Skeletal muscle tissue (tissue), 4 donors: ENCODE results near the gene KCNQ2. TPM values are rescaled to one million over a fixed set of nuclear protein-coding genes. Genes with fewer than 3 reads are reported as not detected.

ENCODE experiments used
- H3K27ac ChIP-seq: one replicate; pipeline ENCODE4 v1.7.0; 2013; ENCODE audit warnings: mild to moderate bottlenecking, low read depth, low read length, inconsistent platforms
- H3K27me3 ChIP-seq, 3 donors: one replicate each; pipeline ENCODE4 v1.7.0; 2013; ENCODE audit warnings: low read length in 3 of 3; ENCODE audit not compliant: control insufficient read depth in 3 of 3, insufficient read depth in 3 of 3
- H3K36me3 ChIP-seq, 3 donors: one replicate each; pipeline ENCODE4 v1.7.0; 2013; ENCODE audit warnings: low read length in 3 of 3; ENCODE audit not compliant: control insufficient read depth in 3 of 3, insufficient read depth in 3 of 3
- H3K4me1 ChIP-seq, 3 donors: one replicate each; pipeline ENCODE4 v1.7.0; 2013; ENCODE audit warnings: low read length in 3 of 3, mild to moderate bottlenecking in 3 of 3; ENCODE audit not compliant: control insufficient read depth in 3 of 3, insufficient read depth in 3 of 3
- H3K4me3 ChIP-seq, 3 donors: one replicate each; pipeline ENCODE4 v1.7.0; 2013; ENCODE audit warnings: low read length in 3 of 3
- H3K9ac ChIP-seq, 3 donors: one replicate each; pipeline ENCODE4 v1.7.0; 2013; ENCODE audit warnings: low read length in 3 of 3, mild to moderate bottlenecking in 3 of 3, moderate library complexity in 2 of 3, low read depth in 1 of 3
- H3K9me3 ChIP-seq, 3 donors: one replicate each; pipeline ENCODE4 v1.7.0; 2013; ENCODE audit warnings: low read length in 3 of 3; ENCODE audit not compliant: control insufficient read depth in 3 of 3
- total RNA-seq: library from RNA; depleted of rRNA; stranded (reverse); fragments of >200 nt; gene quantifications from one replicate; pipeline ENCODE4 v1.2.3, GENCODE V29; 2014
- donor health status: Osteomylitis.

KCNQ2 gene
- total RNA-seq, 1 donor from 2014 or later: 1.6 TPM

DNA sequence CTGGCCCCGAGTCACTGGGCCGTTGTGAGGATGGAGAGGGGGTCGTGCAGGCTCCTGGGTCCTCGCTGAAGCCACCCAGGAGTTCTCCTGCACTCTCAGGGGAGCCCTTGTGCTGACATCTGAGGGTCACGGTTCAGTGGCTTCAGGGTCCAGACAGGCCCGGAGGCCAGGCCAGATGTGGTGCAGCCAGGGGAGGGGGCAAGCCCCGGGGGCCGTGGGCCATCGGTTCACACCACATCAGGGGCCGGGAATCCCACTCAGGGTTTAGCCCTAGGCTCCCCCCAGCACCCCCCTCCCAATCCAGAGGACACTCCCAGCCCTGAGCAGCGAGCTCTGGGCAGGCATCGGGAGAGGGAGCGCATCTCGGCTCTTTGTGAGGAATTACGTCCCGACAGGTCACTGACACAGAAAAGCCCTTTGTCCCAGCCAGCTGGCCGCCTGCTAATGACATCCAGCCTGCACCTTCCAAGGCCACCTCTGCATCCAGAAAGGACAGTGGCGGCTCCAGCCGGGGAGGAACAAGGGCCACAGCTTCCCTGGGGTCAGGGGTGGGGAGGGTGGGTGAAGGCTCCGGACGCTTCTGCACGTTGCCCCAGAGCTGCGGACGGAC is 104.9 kb downstream of the KCNQ2 start:
- no peak overlapping the region for H3K4me3 ChIP-seq
- no peaks in the 10 kb centered on the region for H3K9me3 ChIP-seq
- no peaks in the 10 kb centered on the region for H3K36me3 ChIP-seq
- peaks cover 0 to 5% (median 4%) of the 10 kb centered on the region in 3 donors for H3K4me1 ChIP-seq
- no peak overlapping the region for H3K9ac ChIP-seq
- H3K27me3 ChIP-seq: peaks cover 21 to 48% (median 38%) of the 10 kb centered on the region in 3 donors
- H3K27ac ChIP-seq: no peak overlapping the region

- H3K27ac ChIP-seq: no peak overlapping the region
- no peaks in the 10 kb centered on the region for H3K9me3 ChIP-seq
- no peaks in the 10 kb centered on the region for H3K36me3 ChIP-seq
- H3K4me3 ChIP-seq: no peak overlapping the region
- peaks cover 0 to 5% (median 4%) of the 10 kb centered on the region in 3 donors for H3K4me1 ChIP-seq
- no peak overlapping the region for H3K9ac ChIP-seq
- peaks cover 26 to 48% (median 42%) of the 10 kb centered on the region in 3 donors for H3K27me3 ChIP-seq
Observed at GRCh38 chr20:63366390-63367365, 105.8 kb downstream of the KCNQ2 start.

DNA sequence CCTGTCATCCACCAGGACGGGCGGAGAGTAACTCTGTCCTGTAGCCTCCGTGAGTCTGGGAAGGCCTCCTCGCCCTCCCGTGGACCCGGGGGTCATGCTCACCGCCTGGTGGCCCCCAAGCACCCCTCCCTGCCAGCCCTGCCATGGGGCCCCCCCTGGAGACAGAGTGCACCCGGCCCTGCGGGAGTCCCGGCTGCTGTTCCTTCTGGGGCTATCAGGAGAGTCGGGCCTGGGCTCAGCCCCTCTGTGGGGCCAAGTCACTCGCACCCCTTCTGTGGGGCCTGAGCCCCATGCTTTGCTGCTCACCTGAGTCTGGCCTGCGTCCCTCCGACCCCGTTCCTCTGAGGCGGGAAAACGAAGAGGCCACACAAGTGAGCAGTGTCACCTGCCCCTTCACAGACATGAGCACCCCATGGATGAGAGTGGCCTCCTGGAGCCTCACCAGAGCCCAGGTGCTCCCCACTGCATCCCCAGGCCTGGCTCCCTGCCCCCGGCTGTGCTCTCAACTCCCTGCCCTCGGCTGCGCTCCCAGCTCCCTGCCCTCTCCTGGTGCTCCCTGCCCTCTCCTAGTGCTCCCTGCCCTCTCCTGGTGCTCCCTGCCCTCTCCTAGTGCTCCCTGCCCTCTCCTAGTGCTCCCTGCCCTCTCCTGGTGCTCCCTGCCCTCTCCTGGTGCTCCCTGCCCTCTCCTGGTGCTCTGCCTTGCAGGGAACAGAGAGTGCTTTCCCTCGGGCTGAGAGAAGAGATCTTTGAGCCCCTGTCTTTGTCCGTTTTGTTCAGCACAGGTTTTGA is 106.7 kb downstream of the KCNQ2 start:
- no peak overlapping the region for H3K27ac ChIP-seq
- peaks cover 23 to 40% (median 39%) of the 10 kb centered on the region in 3 donors for H3K27me3 ChIP-seq
- no peak overlapping the region for H3K4me3 ChIP-seq
- H3K4me1 ChIP-seq: no peaks in the 10 kb centered on the region
- H3K9me3 ChIP-seq: no peaks in the 10 kb centered on the region
- no peak overlapping the region for H3K9ac ChIP-seq
- H3K36me3 ChIP-seq: no peaks in the 10 kb centered on the region

- no peaks in the 10 kb centered on the region for H3K9me3 ChIP-seq
- no peak overlapping the region for H3K4me3 ChIP-seq
- H3K9ac ChIP-seq: no peak overlapping the region
- no peak overlapping the region for H3K27ac ChIP-seq
- no peaks in the 10 kb centered on the region for H3K36me3 ChIP-seq
- H3K4me1 ChIP-seq: no peaks in the 10 kb centered on the region
- H3K27me3 ChIP-seq: peaks cover 31 to 46% (median 43%) of the 10 kb centered on the region in 3 donors
Observed at GRCh38 chr20:63364801-63365585, 107.5 kb downstream of the KCNQ2 start.

GRCh38 chr20:63363981-63364561 is 108.4 kb downstream of the KCNQ2 start:
- H3K4me3 ChIP-seq: no peak overlapping the region
- no peaks in the 10 kb centered on the region for H3K4me1 ChIP-seq
- H3K27ac ChIP-seq: no peak overlapping the region
- no peaks in the 10 kb centered on the region for H3K36me3 ChIP-seq
- H3K9me3 ChIP-seq: no peaks in the 10 kb centered on the region
- H3K27me3 ChIP-seq: peaks cover 37 to 55% (median 52%) of the 10 kb centered on the region in 3 donors
- no peak overlapping the region for H3K9ac ChIP-seq

DNA sequence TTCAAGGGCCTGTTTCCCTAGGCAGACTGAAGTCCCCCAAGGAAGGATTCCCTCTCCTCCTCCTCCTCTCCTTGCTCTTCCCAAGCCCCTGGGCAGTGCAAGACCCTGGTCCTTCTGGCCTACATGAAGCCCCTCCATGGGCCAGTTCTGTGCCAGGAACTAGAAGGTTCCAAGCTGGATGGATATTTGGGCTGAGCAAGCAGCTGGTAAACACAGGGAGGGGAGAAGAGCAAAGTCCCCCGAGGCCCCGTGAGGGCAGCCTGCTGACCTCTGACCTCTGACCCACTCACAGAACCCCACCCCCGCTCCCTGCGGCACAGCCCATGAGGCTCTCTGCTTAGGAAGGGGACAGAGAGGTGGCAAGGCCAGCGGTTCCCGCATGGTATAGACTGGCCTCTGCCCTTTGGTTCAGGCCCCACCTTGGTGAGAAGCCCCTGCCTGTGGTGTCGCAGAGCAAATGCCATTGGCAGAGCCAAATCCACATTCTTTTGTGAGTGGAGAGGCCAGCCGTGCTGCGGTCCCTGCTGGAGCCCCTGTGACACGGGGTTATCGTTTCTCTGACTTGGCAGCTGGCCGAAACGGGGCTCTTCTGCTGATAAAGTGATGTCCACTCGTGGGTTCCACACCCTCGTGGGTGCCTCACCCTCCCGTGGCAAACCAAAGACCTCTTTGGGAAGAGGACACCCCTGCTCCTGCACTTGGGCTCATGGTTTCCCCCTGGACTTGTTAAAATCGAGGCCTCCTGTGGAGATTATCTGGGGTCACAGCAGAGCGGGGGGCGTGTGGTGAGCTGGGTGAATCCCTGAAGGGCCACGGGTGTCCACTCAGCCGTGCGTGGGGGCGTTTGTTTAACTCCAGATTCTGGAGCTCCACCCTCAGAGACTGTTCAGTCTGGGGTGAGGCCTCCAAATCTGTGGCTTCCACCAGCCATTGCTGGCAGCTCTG is 109.2 kb downstream of the KCNQ2 start:
- Histone ChIP-seq H3K27me3 (peaks cover 38 to 61% (median 58%) of the 10 kb centered on the region in 3 donors), H3K9me3 (no peaks in the 10 kb centered on the region), H3K4me3 (no peak overlapping the region), H3K36me3 (no peaks in the 10 kb centered on the region), H3K4me1 (no peaks in the 10 kb centered on the region), H3K9ac (no peak overlapping the region), H3K27ac (no peak overlapping the region)

DNA sequence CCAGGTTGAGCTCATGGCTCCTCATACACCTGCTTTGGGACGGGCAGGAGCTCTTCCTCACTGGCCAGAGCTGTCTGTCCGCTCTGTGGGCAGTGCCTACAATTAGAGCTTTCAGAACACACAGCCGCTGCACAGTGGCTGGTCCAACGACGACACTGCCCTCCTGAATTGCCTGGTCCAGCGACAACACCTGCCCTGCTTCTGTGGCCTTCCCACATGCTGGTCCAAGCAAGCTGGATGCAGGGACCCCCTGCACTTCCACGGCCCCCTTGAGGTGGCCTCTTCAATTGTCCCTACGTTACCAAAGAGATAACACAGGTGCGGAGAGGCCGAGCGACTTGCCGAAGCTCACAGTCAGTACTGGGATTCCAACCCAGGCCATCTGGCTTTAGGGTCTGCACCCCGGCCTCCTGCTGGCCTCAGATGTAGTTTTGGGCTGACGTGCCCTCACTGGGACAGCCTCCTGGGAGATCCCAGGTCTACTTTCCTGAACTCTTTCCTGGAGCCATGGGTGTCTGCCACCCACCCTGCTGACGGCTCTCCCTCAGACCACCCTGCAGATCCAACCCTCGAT is 109.9 kb downstream of the KCNQ2 start:
- peaks cover 42 to 66% (median 62%) of the 10 kb centered on the region in 3 donors for H3K27me3 ChIP-seq
- no peak overlapping the region for H3K4me3 ChIP-seq
- no peaks in the 10 kb centered on the region for H3K36me3 ChIP-seq
- H3K27ac ChIP-seq: no peak overlapping the region
- no peaks in the 10 kb centered on the region for H3K4me1 ChIP-seq
- H3K9ac ChIP-seq: no peak overlapping the region
- no peaks in the 10 kb centered on the region for H3K9me3 ChIP-seq
